GM21786 (cell line): Measurements from ENCODE around the gene CRACR2A.

ENCODE experiments used
- ATAC-seq: cut with Tn5 transposase; IDR thresholded peaks from one replicate; pipeline ENCODE4 v1.9.1; 2021; ENCODE audit not compliant: unreplicated experiment

CRACR2A gene

DNA sequence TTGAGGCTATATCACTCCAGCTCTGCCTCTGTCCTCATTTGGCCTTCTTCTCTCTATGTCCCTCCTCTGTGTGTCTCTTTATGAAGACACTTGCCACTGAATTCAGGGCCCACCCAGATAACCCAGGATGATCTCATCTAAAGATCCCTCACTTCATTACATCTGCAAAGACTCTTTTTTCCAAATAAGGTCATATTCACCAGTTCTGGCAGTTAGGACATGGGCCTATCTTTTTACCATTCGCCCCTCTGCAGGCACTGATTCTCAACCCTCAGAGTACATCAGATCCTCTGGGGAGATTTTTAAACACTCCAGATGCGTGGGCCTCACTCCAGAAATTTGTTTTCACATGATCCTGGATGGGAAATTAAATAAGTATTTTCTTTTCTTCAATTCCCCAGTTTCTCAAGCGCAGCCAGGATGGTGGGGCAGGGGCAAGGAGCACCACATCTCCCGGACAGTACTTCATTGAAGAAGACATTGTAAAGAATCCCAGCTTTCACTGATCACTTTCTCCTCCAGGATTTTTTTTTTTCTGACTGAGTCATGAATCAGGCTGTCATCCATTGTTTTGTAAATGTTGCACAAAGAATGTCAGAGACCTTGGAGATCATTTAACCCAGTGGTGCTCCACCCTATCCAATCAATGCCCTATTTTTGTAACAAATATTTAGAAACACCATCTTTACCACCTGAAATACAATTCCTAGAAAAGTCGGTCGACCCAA, 27.4 kb downstream of the CRACR2A start:
- no peak for ATAC-seq

DNA sequence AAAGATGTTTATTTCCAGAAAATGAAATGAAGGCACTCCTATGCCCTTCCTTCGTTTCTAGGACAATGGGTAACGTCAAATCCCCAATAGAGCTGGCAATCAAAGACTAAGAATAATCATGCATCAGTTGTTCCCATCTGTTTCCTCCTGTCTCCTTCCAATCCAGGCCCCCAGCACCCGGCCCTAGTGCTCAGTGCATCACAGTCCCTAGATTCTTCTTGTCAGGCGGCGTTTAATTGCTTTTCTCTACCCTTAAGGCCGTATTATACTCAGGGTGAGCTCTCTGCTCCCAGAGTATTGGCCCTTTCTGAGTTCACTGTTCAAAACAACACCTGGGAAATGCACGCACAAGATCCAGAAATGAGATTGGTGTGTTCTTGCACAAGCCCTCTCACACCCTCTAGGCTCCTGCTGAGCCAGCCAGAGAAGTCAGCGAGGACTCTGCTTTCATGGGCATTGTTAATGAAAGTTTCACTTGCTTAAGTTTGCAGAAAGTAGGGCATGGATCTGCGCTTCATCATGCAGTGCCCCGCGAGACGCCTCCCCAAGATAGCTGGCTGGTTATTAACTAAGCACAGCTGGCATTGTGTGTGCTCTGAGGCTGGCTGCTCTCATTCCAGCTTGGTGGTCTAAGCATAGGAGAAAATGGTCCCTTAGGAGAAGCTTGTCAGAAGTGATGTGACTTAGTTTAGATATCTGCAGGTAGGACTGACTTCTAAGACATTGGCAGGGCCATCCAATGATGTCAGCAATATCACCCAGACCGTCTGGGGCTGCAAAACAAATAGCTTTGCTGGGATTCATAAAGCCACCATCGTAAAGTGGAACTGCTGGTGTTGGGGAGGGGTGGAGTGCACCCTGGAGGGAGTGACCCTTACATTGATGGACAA, 28.7 kb downstream of the CRACR2A start:
- ATAC-seq = no peak

DNA sequence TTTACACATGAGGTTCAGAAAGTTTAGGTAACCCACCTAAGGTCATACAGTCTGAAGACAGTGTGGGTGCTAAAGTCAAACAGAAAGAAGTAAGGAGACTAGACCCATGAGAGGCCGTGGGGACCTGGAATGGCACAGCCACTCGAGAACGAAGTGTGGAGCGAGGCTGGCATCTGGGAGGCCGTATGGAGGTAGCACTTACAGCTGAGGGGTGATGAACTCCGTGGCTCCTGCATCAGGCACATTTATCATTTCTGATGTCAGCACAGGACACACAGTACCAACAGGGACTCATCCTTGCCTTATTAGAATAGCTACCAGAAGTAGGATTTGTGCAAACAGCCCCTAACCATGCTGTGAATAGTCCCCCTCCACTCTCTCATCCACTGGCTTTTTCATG, 30.5 kb downstream of the CRACR2A start:
- no peak for ATAC-seq

DNA sequence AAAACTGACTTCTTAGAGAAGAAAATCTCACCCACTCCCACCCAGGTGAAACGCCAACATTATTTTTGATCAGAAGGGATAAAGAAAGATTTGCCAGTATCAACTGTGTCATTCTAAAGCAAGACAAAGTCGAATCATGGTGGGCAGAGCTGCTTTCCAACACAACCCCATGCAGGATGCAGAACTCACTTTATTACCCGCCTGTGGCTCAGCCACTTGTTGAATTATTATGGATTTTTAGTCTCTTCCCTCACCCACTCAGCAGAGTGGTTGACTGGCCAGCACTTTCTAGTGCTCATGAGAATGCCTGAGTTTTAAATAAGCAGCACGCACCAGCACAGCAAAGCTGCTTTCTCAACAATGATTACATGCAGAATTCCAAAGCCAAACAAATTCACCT, 32.1 kb downstream of the CRACR2A start:
- ATAC-seq = no peak

DNA sequence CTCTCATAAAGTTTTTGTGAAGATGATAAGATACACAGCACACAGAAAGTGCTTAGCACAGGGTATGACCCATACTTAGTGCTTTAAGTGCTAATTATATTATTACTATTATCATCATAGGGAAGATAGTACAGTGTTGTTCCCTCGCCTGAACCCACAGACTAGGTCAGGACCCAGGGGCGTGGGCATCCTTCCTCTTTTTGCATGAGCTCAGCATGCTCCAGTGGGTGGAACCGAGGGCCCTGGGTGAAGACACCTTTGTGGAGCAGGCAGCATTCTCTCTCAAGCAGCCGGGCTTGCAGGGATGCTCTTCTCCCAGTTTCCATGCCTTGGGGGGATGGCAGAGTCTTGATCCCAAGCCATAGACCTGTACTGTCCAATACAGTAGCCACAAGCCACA, 34.8 kb downstream of the CRACR2A start:
- ATAC-seq = no peak

DNA sequence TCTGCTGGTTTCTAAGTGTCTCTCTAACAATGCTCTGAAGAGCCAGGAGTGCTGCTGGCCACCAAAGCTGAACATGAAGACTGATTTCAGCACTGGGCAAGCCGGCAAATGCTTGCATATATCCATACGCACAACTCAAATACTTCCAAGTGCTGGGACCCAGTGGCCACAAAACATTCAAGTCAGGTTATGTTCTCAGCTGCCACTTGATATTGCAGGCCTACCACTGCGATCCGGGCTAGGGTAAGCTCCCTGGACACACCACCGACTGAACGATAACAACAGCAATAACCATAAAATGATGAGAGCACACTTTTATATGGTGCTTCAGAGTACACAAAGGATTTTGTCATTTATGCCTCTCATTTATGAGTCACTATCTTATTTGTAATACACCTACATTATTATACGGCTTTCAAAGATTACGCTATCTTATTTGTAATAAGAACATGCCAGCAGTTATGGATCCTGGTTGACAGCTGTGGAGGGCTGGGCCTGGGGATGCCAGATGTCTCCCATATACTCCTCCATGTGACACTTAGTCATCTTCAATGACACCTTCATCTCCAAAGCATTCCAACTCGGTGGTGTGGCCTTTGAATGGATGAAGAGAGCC, 35.5 kb downstream of the CRACR2A start:
- ATAC-seq = no peak

DNA sequence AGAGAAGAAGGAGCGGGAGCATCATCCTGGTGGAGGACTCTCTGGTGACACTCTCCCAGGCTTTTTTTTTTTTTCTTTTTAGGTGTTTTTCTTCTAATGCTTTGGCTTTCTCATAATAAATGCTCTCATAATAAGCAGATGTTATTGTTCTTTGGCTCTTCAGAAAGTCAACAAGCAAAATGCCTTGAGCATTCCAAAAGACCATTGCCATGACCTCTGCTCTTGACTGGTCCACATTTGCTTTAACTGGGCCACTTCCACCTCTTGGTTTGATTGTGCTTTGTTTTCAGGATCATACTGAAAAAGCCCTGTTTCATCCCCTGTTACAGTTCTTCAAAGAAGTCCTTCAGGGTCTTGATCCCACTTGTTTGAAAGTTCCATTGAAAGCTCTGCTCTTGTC, 36.9 kb downstream of the CRACR2A start:
- no peak for ATAC-seq

DNA sequence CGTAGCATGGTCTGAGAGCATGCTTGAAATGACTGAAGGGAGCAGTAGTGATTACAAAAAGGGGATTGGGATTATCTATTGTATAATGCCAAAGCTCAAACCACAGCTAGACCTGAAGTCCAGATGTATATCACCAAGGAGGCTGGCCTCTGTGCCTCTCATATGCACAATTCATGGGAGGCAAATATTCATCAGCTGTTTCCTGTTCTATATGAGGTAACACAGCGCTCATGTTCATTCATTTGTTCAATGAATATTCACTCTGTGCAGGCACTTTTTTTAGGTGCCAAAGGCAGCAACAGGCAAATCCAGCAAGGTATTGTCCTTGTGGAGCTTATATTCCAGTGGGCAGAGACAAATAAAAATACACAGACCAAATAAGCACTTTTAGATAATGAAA, 39.0 kb downstream of the CRACR2A start:
- ATAC-seq = no peak

DNA sequence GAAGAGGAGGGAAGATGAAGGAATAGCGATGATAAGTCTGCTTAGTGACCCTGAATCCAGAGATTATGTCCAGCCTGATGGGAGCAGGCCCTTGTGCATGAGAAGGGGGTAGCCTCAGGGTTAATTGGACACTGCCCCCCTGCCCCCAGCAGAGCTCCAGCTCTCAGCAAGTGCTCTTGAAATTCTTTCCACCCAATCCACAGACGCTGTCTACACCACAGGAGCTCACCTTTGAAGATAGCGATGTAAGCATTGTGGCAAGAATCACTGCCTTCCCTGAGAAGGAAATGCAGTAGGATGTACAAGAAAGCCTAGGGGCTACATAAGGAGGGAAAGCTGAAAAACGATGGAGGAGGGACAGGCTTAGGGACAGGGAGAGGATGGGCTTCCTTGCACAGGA, 39.4 kb downstream of the CRACR2A start:
- no peak for ATAC-seq

DNA sequence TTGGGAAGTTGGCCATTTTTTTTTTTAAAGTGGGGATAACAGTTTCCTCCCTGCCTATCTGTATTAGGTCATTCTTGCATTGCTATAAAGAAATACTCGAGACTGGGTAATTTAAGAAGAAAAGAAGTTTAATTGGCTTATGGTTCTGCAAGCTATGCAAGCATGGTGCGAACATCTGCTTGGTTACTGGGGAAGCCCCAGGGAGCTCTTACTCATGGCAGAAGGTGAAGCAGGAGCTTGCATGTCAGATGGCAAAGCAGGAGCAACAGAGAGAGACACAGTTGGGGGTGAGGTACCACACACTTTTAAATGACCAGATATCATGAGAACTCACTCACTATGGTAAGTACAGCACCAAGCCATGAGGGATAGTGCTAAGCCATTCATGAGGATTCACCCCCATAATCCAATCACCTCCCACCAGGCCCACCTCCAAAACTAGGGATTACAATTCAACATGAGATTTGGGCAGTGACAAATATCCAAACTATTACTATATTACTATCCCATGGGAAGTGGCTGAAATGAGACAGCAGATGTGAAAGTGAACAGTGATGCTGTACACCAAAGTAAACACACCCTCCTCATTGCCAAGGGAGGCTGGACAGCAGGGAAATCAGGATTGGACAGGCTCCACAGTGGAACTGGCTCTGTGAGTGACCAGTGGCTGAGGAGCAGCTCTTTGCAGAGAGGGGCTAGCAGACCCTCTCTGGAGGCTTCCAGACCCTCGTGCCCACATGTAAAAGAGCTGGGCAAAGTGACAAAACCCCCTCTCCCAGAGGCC, 40.5 kb downstream of the CRACR2A start:
- ATAC-seq = no peak

DNA sequence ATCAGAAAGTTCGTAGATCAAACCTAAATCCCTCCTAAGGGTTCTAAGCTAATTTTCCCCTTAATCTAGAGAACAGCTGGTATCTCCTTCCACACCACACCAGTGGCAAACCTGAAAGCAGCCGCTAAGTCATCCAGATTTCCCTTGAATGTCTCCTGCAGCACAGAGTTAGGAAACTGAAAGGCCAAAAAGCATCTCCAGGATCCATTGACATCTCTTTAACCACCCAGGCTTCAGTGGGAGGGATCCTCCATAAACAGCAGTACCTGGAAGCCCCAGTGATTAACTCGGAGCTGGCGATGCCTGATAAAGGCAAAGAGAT, 47.6 kb downstream of the CRACR2A start:
- no peak for ATAC-seq

DNA sequence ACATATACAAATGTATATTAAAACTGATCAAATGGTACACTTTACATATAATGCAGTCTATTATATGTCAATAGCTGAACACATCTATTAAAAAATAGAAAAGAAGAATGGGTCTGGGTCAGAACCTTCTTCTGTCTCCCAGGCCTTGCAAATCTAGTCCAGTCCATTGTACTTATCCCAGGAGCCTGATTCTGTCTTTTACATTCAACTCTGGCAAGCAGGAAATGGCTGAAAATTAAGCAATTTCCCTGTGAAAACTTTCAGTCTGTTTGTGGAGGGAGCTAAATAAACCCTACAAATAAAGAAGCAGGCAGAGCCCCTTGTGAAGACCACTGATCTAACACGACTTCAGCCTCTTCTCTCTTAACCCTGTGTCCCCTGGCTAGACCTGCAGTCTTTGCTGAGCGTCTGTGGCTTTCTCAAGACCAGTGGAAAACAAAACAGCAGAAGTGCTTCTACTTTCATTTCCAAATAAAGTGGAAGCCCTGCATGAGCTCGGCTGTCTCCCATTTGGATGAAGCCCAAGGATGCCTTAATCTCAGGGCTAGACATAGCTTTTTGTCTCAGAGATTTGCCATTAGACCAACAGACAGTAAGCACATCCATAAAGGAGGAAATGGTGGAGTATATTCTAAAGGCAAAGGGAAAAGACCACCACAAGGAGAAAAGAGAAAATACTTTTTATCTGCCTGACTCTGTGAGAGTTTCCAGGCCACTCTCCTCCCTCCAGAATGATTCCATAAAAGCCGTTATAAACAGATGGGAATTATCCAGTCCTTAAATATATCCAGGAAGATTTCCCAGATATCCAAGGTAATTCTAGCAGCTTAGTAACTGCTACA, 48.2 kb downstream of the CRACR2A start:
- ATAC-seq = no peak

DNA sequence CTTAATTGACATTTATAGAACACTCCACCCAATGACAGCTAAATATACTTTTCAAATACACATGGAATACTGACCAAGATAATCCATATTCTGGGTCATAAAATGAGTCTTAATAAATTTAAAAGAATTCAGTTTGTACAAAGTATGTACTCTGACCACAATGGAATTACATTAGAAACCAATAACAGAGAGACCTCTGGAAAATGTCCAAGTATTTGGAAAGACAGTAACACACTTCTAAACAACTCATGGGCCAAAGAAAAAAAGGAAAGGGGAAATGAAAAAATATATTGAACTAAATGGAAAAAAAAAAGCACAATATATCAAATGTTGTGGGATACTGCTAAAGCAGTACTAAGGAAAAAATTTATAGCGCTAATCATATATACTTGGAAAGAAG, 52.0 kb downstream of the CRACR2A start:
- ATAC-seq = no peak

DNA sequence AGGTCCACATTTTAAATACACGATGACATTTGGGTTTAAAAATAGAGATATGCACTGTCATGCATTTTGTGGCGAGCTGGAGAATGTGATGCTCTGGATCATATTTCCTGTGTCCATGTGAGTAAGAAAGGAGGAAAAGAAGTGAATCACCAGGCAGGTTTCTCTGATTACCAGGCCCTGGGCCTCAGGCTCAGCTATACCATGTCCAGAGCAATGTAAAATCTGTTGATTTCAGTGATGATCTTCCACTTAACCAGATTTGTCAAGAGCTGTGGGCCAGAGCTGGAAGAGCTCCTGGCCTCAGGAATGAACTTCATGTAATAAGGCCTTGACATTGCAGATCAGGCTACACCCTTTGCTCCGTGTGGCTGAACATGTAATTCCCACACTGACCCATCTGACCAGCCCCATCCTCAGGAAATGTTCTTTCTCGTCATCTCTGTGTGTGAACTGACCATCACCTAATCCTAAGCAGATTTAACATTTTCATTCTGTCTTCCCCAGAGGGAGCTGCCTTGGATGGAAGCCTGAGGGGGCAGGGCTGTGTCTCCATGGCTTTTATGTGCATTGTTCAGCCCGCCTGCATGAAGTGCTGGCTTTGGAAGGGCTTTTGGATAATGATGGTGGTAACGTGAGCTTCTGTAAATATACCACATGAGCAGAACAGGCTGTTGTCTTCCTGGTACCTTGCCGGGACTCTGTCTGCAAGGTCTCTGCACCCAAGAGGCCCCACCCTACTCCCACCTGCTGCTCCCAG, 54.5 kb downstream of the CRACR2A start:
- ATAC-seq = no peak

DNA sequence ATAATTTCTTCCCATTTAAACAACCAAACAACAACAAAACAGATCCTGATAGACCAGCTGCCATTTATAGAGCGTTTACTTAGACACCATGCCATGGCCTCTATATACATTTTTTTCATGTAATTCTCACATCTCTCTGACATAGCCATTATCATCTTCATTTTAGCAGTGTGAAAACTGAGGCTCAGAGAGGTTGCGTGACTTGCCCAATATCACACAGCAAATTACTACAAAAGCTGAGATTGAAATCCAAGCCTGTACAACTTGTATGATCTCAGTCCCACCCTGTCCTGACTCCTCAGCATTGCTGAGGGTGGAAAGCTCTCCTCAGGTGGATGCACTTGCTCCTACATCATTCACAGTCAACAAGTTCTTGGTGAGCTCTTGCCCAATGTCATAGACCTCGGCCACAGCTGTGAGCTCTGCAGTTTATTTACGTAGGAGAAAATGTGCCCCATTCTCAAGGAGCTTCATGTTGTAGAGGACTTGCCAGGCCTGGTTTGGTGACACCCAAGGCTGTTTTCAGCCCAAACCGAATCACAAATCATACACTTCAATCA, 55.5 kb downstream of the CRACR2A start:
- ATAC-seq = no peak

DNA sequence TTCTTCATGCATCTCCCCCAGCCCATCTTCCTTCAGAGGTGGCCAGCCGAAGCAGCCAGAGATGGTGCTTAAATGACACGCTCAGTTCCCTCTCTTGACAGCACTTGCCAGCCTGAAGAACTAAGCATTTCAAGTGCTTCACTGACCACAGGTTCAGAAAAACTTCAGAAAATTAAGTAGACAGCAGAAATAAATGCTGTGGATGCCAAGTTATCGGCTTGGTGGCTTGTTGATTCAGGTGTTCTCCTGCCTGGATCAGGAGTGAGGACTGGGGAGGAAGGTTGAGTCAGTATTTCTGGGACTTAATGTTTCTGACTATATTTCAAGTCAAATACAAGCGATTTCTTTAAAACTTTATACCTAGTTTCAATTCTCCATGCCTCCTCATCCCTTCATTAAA, 58.2 kb downstream of the CRACR2A start:
- no peak for ATAC-seq

DNA sequence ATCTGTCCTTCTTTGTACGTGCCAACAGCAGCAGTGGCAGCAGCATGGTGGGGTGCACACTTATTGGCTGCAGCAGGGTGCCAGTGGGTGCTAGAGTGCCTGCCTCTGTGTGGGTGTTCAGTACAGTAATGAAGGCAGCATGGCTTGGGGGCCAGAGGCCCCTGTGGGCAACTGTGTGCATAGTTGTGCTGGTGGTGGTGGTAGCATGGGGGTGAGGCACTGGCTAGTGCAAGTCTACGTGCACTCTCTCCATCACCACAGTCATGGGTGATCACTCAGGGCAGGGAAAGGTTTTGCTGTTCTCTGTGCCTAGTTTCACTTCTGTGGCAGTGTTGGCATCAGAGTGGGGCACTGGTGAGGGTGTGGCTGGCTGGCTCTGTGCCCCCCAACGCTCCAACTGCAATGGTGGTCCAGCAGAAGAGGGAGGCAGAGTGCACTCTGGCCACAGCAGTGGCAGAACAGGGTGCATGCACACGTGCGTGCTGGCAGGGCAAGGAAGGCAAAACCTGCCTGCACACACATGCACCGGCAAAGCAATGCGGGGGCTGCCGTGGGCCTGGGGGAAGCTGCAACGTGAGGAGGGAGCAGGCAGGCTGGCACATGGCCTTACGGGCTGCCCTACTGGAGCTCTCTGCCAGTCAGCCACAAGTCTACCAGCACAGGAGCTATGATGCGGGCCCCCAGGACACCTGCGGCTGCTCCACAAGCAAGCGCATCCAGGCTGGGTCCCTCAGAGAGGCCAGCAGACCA, 60.1 kb downstream of the CRACR2A start:
- ATAC-seq = no peak

DNA sequence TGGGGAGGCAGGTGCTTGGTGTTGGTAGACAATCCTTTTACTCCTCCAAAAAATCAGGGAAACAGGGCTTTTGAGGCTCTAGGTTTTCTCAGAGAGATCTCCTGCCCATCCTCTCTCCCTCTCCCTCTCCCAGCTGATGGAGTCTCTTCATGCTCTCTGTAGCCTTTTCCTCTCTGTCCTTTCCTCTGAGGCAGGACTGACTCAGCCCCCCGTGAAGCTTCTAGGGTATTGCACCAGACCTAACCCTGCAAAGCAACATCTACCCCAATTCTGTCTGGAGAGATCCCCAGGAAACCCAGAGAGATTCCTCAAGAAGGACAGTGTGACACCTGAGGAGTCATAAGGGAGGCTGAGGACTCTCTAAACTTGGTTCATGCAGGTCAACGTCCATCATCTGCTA, 66.4 kb downstream of the CRACR2A start:
- ATAC-seq = no peak

DNA sequence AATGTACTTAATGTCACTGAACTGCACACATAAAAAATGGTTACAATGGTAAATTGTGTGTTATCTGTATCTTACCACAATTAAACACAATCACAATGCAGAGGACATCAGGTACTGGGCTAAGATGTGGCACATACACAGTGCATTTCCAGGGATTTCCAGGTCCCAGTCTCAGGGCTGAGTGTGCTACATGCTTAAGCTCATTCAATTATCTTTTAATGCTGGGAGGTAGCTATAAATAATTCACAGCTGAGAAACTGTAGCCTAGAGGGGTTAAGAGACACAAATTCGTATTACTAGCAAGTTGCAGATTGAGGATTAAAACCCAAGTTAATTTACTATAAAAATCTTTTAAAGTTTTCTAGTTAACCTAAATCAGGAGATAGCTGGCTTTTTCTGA, 67.1 kb downstream of the CRACR2A start:
- ATAC-seq = no peak
